ENCODE data around the gene KCNJ5. TPM values are rescaled to one million over a fixed set of nuclear protein-coding genes. Genes with fewer than 3 reads are reported as not detected.
A peak's percentile ranks its signal among the peaks of the same experiment; 100 is the strongest.

Gene KCNJ5
- total RNA-seq, 1 donor from 2014 or later: 1.6 TPM

GRCh38 chr11:128934351-128934750 is 43.2 kb downstream of the KCNJ5 start:
- DNase-seq: no peak

GRCh38 chr11:128934926-128935325 is 43.8 kb downstream of the KCNJ5 start:
- no peak for DNase-seq

- no peak for DNase-seq
These were observed 45.6 kb downstream of the KCNJ5 start for GRCh38 chr11:128936606-128937251.

- no peak for DNase-seq
These were observed 46.3 kb downstream of the KCNJ5 start for GRCh38 chr11:128937480-128937879.

GRCh38 chr11:128938156-128938885 is 47.2 kb downstream of the KCNJ5 start:
- no peak for DNase-seq

GRCh38 chr11:128939591-128939990 is 48.4 kb downstream of the KCNJ5 start:
- no peak for DNase-seq

- DNase-seq: no peak
These were observed 49.0 kb downstream of the KCNJ5 start for GRCh38 chr11:128940156-128940555.

GRCh38 chr11:128940603-128941002 is 49.4 kb downstream of the KCNJ5 start:
- peak; percentile 23 for DNase-seq

- no peak for DNase-seq
These were observed 50.0 kb downstream of the KCNJ5 start for GRCh38 chr11:128941110-128941509.

- DNase-seq: no peak
These were observed 50.6 kb downstream of the KCNJ5 start for GRCh38 chr11:128941573-128942271.

- DNase-seq: no peak
These were observed 51.1 kb downstream of the KCNJ5 start for GRCh38 chr11:128942272-128942612.

GRCh38 chr11:128942817-128943427 is 51.8 kb downstream of the KCNJ5 start, which contains the start of gene TP53AIP1:
TSS of gene TP53AIP1 (minus strand) at chr11:128942871. CDS start at chr11:128937818, 5,053 bp downstream.
- DNase-seq: peak; percentile 18

- DNase-seq: no peak
These were observed 52.3 kb downstream of the KCNJ5 start for GRCh38 chr11:128943428-128943976.

- no peak for DNase-seq
These were observed 55.5 kb downstream of the KCNJ5 start for GRCh38 chr11:128946648-128947047.

- DNase-seq: no peak
These were observed 56.6 kb downstream of the KCNJ5 start for GRCh38 chr11:128947773-128948172.

- no peak for DNase-seq
These were observed 57.4 kb downstream of the KCNJ5 start for GRCh38 chr11:128948583-128948982.

GRCh38 chr11:128949791-128950454 is 58.8 kb downstream of the KCNJ5 start:
- no peak for DNase-seq

- no peak for DNase-seq
These were observed 62.0 kb downstream of the KCNJ5 start for GRCh38 chr11:128953151-128953550.

- no peak for DNase-seq
These were observed 64.5 kb downstream of the KCNJ5 start for GRCh38 chr11:128955636-128956035.

GRCh38 chr11:128956401-128957201 is 65.4 kb downstream of the KCNJ5 start:
- no peak for DNase-seq

- DNase-seq: no peak
These were observed 66.0 kb downstream of the KCNJ5 start for GRCh38 chr11:128957202-128957482.

All from occipital lobe (tissue), 2 donors.